Dermis microvascular lymphatic vessel endothelial cell (primary cell): ENCODE measurements around the gene PLK2. TPM values are rescaled to one million over a fixed set of nuclear protein-coding genes. Genes with fewer than 3 reads are reported as not detected.
A peak's percentile ranks its signal among the peaks of the same experiment; 100 is the strongest.

ENCODE experiments used
- DNase-seq, 2 donors: peaks; one replicate each; pipeline versions ENCODE4 v3.0.0 to v3.0.0-alpha.2; 2010; ENCODE audit warnings: low read depth in 2 of 2
- total RNA-seq: library from RNA; depleted of rRNA; stranded (reverse); fragments of >200 nt; gene quantifications from 2 replicates; pipeline ENCODE4 v1.2.1, GENCODE V29; 2014

The PLK2 gene
- total RNA-seq, 1 donor from 2014 or later = 428 TPM

DNA sequence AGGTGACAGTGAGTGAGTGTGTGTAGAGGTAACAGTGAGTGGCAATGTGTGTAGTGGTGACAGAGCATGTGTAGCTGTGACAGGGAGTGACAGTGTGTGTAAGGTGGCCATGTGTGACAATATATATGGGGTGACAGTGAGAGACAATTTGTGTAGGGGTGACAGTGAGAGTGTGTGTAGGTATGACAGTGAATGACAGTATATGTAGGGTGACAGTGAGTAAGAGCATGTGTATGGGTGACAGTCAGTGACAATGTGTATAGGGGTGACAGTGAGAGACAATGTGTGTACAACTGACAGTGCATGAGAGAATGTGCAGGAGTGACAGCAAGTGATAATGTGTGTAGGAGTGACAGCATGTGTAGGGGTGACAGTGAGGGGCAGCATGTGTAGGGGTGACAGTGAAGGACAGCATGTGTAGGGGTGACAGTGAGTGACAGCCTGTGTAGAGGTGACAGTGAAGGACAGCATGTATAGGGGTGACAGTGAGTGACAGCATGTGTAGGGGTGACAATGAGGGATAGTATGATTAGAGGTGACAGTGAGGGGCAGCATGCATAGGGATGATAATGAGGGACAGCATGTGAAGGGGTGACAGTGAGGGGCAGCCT, 21.3 kb upstream of the PLK2 start:
- DNase-seq = no peak

DNA sequence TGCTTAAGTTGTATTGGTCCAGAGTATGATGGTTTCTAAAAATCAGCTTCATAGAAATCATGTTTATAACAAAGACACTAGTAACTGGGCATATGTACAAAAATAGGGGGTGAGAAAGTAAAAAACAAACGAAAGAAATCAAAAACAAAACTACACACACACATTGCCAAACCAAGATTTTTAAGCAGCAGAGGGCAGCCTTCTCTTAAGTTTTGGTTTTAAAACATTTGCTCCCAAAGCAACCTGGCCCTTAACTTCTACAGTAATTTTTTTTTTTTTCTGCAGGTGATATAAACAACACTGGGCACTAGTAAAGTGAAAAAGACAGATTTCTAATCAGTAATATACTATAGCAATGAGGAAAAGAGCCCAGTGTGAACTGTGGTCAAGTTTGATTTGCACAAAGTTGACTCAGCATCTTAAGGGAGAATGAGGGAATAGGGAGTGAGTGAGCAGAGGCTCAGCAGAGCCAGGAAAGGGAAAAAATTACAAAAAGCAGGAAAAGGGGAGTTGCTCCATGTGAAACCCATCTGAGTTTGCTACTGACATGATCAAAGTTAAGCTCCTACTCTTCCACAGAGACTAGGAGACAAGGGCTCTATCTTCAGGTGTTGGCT, 18.0 kb upstream of the PLK2 start:
- peak in 1 of 2 donors; percentile 19 for DNase-seq

DNA sequence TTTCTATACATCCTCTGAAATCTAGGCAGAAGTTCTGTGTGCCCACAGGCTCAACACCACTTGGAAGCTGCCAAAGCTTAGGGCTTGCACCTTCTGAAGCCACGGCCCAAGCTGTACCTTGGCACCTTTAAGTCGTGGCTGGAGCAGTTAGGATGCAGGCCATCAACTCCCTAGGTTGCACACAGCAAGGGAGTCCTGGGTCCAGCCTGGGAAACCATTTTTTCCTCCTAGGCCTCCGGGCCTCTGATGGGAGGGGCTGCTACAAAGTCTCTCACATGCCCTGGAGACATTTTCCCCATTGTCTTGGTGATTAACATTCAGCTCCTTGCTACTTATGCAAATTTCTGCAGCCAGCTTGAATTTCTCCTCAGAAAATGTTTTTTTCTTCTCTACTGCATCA, 15.5 kb upstream of the PLK2 start:
- DNase-seq = no peak

DNA sequence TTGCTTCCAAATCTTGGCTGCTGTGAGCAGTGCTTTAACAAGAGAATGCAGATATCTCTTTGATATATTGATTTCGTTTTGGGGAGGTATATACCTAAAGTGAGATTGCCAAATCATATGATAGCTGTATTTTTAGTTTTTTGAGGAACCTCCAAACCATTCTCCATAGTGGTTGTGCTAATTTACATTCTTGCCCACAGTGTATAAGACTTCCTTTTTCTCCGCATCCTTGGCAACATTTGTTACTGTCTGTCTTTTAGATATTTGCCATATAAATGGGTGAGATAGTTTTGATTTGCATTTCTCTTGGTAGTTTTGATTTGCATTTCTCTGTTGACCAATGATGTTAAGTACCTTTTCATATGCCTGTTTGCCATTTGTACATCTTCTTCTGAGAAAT, 10.0 kb upstream of the PLK2 start:
- DNase-seq = no peak

DNA sequence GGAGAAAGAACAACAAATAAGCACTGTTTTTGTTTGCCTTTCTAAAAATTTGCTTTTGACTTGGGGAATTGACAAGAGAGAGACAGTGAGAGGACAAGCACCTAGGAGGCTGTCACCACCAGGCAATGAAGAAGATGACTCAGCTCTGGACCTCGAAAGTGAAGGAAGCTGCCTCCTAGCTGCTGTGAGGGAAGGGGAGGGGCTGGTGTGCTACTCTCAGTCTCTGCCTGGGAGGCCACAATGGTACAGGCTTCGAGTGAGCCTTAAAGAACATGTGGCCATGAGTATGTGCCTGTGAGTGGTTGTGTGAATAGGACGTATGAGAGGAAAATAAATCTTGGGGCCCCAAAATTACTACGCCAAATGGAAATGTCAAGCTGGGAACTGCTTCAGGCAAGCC, 7.1 kb upstream of the PLK2 start:
- peak in 1 of 2 donors; percentile 33 for DNase-seq

DNA sequence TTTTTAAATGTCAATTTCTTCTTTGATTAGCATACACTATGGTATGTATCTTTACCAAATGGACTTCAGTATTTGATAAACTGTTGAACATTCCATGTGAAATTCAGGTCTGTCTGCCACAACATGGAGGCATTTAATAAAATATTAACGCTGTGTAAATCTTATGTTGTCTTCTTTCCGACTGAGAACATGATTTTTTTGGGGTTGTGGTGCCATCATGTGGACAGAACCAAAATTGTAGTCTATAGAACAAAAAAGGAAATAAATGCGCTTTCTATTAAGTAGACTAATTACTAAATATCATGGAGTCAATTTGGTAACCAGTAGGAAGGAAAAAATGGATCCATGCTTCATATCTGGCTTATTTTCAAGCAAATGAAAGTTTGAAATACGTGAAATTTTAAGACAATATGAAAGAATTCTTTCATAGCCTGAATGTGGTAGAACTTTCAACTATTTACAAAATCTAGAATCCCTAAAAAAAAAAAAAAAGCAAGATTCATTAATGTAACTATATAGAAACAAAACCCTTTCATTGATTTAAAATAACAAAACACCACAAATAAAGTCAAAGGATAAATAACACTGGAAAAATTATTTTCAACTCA, 2.8 kb upstream of the PLK2 start:
- DNase-seq = peak; percentile 64 to 77

DNA sequence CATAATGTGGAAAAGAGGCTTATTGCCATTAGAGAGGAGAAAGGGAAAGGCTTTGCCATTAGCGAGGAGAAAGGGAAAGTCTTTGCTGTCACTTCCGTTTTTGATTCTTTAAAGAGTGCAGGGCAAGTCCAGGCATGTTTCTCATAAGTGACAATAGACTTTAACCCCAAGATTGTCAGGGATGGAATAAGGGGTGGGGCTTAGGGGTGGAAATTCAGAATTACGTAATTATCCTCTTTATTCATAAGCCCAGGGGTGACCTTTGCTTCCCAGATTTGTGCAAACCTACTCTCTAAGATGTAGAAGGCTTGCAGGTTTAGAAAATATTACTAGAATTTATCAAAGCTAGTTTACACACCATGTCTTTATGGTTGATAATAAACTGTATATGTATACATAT, 2.3 kb upstream of the PLK2 start:
- DNase-seq = peak in 1 of 2 donors; percentile 79

DNA sequence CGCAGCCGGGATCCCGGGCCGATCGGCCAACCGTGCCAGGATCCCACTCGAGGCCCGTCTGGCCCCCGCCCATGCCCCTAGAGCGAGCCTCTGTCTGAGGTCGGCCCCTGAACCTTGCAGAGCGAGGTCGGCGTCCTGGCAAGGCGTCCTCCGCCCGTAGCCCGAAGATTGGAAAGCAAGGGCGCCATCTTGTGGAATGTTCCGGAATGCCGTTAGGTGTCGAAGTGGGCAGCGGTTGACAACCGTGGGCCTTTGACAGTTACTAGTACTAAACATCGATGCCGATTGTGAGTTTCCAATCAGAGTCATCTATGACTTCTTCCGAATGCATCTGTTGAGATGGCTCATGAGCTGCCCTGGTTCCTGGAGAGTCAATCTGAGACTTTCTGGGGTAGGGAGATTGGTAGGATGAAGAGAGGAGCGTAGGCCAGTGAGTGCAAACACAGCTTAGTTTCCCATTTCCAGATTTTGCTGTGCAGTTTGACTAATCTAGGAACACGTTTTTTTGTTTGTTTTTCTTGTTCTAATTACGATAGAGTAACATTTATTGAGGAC, 923 bp upstream of the PLK2 start:
- peak; percentile 76 to 91 for DNase-seq

DNA sequence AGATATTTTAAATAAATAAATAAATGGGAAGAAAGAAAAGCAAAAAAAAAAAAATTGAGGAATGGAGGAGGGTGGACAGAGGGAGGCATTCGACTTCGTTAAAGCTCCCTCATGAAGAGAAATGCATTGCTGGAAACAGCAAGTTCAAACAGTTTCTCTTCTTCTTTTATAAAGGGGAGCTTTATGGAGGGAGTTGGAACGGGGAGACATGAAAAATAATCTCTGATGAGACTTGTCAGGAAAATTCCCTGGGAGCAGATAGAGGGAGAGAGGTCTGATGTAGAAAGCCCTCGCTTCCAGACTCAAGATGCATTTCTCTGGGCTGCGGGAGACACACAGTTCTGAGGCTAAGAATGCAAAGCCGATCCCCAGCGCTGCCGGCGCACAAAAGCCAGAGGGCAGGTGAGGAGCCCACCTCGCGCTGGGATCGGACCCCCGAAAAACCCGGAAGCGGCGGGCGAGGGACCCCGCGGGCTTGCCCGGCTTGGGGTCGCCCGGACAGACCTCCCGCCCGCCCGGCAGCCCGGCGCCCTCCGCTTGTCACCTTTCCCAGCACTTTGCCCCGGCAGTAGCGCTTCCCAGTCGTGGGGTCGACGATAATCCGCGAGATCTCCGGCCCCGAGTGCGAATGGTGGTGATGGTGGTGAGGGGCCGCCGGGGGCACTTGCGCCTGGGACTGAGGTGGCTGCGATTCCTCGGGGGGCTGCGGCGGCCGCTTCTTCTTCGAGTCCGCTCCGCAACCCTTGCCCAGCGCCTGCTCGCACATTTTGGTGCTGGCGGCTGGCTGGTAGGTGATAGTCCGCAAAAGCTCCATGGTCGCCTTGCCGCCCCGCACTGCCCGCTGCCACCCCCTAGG, 512 bp downstream of the PLK2 start:
- peak in 1 of 2 donors; percentile 43 for DNase-seq

DNA sequence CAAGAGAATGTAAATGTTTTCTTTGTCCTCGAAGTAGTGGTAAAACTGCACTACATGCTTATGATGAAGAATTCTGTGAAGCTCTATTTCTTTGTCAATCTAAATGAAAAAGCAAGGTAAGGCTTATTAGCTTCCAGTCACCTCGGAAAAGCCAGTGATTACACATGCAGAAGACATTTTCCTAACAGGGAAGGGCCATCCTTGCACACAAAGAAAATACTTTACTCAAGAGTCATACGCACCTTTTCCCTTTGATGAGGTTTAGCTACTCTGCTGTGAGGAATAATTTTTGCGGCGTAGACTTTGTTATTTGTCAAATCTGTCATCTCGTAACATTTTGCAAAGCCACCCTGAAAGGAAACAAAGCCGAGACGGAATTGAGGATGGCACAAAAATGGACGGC, 1.1 kb downstream of the PLK2 start:
- DNase-seq = peak in 1 of 2 donors; percentile 35

DNA sequence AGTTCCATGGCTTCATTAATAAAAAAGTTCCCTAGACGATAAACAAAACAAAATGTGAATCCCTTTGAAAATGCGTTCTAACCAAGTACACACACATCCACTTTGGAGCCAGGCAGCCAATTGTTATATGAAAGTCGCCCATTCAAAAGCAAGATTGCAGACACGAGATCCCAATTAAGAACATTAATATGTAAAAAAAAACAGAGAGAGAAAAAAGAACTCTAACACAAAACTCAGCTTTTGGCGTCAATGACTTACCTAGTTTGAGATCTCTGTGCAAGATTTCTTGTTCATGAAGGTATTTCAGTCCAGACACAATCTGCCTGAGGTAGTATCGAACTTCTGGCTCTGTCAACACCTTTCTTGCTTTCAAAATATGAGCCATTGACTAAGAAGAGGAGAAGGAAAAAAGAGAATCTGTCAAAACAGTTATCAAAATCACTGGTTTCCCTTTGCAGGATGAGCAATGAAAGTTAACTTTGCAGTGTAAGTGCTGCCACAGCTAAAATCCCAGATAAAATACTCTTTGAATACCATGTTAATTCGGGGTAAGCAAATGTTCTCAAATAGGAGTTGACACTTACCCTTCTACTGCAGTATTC, 1.6 kb downstream of the PLK2 start:
- no peak for DNase-seq

DNA sequence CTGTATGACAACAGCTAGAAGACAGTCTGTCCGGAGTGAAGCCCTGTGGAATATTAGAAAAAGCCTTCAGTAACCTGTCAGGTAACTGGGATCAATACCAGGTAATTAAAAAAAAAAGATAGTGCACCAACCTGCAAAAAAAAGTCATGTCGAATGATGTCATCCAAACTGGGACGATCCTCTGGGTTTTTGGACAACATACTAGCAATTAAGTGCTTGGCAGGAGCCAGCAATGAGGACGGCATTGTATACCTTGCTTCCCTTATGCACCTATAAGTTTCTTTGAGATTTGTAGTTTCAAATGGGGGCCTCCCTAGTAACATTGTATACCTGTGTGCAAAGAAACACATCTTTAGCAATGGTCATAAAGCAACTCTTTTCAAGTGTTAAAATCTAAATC, 2.8 kb downstream of the PLK2 start:
- DNase-seq = peak in 1 of 2 donors; percentile 28

DNA sequence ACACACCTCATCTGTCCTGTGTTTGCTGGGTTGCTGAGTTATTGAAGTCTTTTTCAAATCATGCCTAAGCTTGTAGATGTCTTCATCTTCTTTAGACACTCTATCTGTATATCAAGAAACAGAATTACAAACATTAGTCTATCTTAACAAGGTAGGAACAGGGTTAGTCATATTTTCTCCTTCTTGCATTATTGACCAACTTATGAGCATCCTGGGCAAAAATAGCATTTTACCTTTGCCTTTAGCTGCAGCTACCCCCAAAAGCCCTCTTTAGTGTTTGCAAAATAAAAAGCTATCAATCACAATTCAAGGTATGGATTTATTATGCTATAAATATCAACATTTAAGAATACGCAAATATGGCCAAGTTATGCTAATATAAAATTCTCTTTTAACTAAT, 3.4 kb downstream of the PLK2 start:
- DNase-seq = peak in 1 of 2 donors; percentile 5

DNA sequence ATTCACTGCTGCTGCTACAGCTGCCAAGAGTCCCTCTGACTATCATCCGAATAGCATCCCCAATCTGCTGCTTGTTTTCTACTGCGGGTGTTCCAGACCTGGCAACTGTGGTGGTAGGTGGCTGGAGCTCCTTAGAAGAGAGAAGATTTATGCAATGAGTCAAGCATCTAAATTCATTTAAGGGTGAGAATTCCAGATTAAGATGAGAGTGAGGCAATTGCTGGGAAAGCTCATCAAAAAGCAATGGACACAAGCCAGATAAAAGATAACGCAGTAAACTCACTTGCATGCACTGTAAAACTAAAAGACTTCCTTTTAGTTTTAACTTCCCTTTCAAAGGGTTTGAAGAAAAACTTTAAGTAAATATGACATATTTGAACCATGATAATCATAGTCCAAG, 3.9 kb downstream of the PLK2 start:
- DNase-seq = peak in 1 of 2 donors; percentile 3

DNA sequence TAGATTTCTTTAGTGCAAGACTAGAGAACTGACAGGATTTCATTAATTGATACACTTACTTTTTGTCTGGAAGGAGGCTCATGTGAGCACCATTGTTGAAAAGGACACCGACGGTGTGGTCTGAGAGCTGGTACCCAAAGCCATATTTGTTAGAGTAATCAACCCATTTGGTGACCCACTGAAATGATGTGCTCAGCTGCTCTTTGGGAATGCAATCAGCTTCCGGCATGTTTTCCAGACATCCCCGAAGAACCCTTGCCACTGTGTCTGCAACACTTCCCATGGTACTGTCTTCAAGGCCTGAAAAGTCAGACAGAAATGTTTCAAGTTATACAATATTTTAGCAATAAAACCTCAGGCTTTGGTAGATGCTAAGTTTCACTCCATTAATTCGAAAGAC, 4.4 kb downstream of the PLK2 start:
- DNase-seq = peak in 1 of 2 donors; percentile 17

DNA sequence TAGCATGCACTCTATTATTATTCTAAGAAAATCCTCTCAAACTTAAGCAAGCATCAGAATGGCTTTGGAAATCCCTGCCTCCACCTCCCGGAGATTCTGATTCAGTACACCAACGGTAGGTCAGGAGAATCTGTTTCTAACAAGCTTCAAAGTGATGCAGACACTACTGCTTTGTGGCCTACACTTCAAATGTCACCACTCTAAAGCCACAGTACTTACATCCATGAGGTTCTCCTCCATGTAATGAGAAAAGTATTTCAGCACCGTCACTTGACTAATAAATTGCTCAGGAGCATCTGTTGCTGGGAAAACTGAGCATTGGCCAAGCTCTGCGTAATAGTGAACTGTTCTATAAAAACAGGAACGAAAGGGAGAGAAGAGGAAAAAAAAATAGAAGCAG, 4.8 kb downstream of the PLK2 start:
- DNase-seq = peak in 1 of 2 donors; percentile 13

DNA sequence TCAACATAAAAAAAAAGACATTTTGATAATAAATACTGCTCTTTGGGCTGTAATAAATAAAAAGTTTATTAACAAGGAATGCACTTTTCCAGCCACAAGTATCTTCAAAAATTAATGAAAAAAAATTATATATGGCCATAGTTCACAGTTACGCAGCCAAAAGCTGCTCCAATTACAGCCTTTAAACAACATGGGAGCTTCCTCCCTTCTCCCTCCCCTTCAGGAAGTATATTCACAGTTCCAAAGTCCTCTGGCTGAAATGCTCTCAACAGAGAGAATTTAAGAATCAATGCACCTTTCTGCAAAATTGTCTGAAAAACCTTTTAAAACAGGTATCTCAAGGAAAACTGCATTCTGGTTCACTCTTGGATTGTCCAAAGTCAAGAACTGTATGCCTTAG, 5.9 kb downstream of the PLK2 start:
- peak in 1 of 2 donors; percentile 12 for DNase-seq

DNA sequence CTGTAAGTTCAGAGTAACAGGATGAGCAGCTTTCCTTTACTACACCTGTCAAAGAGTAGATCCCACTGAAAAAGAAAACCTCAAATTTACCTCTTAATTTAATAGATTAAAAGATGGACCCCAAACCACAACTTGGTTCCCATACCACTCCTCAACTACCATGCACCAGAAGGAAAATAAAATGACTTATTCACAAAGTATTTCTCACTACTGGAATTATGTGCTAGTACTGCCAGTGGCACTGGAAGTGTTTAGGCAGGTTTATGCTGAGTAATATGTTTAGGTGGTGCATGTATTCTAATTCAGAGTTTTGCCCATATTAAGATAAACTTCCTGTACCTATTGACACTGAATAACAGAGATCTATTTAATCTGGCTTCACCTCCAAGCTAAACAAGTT, 6.6 kb downstream of the PLK2 start:
- peak in 1 of 2 donors; percentile 15 for DNase-seq

DNA sequence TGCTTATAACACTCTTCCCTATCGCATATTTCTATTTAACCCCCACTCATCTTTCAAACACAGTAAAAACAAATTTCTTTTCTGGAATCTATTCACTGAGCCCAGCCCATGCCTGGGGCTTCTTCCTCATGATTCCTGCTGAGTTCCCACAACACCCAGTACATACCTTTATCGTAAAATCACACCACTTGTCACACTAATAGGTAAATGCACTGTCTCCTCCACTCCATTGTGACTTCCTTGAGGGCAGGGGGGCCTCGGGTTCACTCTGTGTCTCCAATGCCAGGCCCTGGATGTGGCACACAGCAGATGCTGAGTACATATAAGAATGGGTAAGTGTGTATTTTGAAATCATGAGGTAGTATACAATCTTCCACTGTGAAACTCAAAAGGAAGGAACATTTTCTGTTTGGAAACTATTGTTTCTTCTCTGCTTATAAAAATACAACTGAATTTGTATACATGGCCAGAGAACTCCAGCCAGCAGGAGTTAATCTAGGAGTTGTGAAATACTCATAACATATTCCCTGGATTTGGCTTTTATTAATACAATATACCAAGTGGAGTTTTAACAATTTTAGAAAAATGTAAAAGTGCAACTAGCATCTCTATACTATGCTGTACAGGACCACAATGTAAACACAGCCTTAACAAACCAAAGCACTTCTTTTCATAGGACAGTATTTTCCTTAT, 7.2 kb downstream of the PLK2 start:
- peak in 1 of 2 donors; percentile 44 for DNase-seq

DNA sequence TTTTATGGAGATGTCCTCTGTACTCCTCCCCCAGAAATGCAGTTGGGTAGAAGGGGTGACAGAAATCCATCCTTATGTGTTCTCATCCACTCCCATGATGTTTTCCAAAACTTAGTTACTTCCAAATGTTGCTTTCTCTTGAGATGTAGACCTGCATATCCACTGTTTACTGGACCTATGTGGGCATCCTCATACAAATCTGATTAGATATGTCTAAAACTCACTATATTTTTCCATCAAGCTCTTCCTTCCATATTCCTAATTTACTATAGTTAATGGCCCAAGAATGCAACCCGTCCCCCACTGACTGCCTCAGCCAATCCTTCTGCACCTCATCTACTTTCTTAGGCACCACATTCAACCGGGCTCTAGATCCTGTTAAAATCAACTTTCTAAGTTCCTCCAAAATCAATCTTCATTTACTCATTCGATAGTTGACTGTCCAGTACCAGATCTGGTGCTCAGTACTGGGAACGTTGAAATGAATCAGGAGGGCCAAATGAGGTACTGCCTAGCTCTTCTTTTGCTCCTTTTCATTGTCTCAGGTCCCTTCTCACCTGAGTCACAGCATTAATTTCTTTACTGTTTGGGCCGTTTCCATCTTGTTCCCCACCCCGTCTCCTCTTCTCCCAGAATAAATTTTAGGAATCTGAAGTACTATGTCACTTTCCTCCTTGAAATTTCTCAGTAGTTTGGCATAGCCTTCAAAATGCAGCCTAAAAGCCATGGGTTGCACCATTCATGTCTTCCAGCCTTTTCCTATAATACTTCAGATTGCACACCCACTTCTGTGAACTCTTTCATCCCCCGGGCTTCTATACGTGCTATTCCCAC, 7.9 kb downstream of the PLK2 start:
- DNase-seq = peak in 1 of 2 donors; percentile 41
